Activated CD8-positive, alpha-beta memory T cell treated with anti-CD3 and anti-CD28 coated beads, Interleukin-2, amount 50 U/mL, for 4 hours (primary cell): ENCODE measurements around the gene EHD1.
A peak's percentile ranks its signal among the peaks of the same experiment; 100 is the strongest.
"Not testable (repeated sequence)": the region's sequence is repeated elsewhere in the genome, so short reads cannot be mapped to it uniquely, and the experiment has no call there.

ENCODE experiments used
- DNase-seq: peaks from one replicate; pipeline ENCODE4 v3.0.0-alpha.2; 2020

EHD1 gene

DNA sequence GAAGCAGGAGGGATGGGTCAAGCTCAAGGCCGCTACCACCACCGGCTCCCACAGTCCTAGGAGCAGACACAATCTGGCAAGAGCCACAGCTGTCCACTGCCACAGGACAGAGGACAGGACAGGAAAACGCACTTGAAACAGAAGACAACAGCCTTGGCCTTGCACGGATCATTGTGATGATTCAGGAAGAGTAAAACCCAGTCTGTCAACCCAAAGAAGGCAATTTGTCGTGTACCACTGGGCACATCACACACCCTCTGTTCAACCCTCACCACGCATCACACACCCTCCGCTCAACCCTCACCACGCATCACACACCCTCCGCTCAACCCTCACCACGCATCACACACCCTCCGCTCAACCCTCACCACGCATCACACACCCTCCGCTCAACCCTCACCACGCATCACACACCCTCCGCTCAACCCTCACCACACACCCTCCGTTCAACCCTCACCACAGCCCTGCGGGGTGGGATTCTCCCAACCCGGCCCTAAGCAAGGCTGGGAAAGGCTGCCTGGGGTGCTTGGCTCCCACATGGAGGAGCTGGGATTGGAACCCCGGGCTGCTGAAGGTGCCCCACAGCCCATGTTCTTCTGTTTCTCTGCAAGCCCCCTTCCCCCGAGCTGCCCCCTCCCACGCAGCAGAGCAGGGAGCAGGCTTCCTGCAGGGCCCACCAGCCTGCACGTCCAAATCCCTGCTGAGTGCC is 22.7 kb downstream of the EHD1 start:
- no peak for DNase-seq

DNA sequence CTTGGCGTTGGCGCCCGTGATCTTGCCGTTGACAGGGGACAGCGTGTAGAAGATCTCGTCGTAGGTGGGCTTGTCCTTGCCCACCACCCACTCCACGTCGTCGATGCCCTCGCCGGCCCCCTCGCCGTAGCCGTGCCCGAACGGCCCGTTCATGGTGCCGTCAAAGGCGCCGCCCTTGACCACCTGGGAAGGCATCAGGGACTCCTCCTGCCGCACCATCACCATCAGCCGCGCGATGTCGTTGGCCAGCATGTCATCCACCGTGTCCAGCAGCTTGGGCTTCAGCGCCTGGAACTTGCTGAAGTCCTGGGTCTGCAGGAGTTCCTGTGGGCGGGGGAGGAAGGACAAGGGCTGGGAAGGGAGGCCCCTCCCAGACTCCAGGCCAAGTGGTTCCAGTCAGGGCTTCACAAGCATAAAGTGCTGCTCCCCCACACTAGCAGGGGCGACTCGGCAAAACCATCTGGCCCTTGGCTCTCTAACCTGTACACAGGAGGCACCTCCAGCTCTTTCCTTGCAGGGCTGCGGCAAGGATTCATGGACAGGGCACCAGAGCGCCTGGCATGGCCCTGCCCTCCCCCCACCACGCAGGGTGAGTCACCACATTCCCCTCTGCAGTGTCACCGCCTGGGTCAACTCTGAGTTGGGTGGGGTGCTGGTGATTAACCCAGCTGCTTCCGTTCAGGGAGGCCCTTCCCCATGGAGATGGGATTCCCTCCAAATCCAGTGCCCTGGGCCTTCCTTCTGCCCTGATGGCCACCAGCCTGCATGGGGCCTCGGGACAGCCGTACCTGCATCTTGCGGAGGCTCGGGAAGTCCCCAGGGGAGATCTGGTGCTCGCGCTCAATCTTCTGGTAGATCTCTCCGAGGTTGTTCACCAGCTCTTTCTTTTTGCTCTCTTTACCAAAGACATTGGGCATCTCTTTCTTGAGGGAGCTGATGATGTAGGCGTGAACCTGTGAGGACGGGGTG is 23.6 kb downstream of the EHD1 start:
- peak; percentile 73 for DNase-seq

DNA sequence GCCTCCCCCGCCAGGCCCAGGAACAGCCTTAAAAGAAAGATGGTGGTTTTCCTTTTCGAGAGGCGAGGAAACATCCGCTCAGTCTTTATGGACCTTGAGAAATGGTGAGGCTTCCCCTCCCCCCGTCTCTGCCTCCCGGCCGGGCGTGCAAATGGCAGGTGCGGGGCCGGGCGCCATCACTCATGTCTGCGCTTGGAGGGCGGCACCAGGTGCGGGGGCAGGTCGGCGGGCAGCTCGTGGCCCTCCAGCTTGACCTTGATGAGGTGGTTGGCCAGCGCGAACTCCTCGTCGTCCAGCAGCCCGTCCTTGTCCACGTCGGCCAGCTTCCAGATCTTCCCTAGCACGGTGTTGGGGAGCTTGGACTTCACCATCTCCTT is 24.3 kb downstream of the EHD1 start:
- DNase-seq, result no peak

DNA sequence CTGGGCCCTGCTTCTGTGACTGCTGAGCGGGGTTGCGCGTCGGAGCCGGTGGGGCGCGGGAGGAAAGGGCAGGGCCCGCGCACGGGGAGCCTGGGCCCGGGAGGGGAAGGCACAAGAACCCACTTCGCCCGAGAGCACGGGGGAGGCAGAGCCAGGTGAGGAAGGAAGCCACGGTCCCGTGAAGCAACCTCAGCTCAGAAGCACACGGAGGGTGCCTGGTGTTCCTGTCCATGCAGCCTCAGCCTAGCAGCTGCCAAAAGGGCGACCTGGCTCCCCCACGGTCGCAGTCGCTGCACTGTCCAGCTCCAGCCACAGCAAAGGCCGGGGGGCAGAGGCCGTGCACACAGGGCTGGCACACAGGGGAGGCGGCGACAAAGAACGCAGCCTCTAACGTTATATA is 24.7 kb downstream of the EHD1 start:
- DNase-seq, result no peak

DNA sequence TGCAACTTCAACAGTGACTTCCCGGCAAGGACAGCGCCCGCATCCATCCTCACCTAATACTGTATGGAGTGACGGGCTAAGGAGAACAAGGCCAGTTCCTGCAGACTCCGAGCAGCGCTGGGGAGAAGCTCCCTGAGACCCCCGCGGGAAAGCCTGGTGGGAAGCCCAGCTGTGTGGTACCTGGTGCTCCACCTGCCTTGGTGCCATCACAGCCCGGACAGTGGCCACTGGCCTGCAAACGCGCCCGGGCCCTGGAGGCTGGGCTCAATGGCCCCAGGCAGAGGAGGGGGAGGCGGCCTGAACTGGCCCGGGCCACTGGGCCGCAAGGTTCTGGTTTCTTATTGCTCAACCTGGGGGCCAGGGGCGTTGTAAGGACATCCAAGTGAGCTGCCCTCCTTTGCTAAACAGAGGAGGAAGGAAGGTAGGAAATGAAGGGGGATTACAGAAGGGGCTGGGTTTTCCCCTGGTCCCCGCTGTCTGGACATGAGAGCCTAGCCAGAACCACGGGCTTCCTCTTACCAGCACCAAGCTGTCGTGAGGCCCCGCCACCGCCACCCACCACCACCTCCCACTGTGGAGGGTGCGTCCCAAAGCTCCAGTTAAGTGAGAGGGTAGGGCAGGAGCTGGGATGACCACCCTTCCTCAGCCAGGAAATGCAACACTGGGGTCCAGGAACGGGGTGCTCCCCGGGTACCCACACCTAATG is 25.5 kb downstream of the EHD1 start:
- DNase-seq, result no peak

DNA sequence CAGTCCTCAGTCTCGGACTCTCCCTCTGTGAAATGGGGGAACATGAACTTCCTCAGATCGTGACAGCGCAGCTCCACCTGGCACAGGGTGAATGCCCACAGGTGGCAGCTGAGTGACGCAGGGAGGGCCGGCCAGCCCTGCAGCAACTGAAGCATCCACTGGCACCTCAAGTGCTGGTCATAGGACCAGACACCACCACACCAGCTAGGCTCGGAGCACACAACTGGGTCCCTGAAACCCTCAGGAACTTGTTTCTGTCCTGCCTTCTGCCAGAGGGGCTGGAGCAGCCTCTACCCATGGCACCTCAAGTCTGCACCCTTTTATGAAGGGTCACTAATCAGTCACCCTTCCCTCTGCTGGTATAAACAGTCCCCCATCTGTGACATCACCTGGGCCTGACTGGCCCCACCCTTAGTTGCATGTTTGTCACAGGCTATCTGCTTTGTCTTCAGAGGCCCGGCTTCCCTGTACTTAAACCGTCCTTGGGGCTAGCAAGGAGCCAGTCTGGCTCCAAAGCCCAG is 26.5 kb downstream of the EHD1 start:
- DNase-seq, result no peak

DNA sequence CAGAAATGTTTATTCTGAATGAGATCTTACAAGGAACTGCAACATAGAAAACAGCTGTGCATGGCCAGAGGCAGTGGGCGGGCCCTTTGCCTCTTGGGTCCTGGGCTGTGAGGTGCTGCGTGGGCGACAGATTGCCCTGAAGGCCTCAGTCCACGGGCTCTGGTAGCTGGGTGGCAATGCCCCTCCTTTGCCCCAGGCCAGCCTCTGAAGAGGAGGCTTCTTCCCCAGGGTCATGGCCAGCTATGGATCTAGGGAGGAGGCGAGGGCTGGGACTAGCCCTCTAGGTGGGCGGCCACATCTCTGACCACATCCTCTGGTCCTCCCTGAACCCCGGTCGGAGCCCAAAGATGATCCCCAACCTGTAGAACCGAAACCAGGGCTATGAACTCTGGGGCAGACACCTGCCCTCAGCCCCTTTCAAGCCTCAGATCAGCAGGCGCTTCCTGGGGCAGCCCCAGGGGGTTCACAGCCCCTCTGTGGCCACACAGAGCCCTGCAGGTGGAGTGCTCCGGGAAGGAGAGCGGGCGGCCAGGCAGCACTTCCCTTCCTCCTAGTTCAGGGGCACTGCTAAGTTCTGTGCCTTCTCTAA is 27.3 kb downstream of the EHD1 start:
- DNase-seq, result peak; percentile 55

DNA sequence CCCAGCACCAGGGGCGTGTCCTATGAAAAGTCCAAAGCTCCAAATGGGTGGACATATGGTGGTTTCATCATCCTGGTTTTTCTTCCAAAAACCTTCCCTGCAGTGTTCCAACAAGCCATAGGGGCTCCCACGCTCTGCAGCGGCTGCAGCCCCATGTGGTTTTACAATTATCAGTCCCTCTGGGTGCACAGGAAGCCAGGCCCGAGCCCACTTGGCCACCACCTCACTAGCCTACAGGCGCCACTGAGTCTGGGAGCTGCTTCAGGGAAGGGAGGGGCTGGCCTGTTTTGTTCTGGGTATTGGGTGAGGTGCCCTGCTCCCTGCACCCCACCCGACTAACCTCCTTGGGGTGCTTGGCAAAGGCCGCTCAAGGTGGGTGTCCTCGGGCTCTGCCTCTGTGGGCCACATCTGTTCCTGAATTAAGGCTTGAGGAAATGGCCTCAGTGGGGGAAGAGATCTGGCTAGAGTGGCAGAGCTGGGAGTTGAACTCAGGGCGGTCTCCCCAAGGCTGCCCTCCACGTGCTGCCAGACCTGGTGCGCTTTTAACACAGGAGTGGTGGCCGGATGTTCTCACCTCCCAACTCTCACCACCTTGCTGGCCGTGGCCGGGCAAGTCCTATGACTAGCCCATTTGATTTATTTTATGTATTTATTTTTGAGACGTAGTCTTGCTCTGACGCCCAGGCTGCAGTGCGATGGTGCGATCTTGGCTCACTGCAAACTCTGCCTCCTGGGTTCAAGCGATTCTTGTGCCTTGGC is 28.6 kb downstream of the EHD1 start:
- no peak for DNase-seq

DNA sequence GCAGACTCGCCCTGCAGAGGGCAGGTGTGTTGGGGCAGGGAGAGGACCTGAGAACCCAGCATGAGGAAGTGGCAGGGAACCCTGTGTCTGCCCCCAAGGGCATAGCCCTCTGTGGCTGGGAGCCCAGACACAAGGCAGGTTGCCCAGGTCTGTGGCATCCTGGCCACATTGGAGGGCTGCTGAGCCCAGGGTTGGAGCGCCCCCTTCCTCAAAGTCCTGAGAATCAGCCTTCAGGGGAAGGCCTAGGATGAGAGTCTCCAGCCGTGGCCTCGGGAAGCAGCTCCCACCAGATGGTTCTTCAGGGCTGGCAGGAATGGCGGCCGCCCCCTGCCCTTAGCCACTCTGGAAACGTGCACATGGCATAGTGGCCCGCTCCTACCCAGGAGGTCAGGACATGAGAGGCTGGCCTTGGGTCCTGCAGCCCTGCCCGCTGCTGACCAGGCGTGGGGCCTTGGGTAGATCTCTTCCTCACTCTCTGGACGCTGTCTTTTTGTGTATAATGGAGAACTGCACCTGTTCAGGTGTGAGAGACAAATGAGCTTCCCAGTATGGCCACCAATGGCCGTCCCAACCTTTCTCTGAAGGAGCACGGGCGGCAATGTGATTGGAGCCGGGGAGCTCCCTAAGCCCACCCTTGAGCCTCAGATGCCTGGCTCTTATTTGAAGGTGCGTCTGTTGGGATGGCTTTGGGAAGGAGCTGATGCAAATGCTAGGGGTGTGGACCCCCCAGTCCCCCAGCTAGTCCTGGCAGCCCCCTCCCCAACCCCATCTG is 29.4 kb downstream of the EHD1 start:
- DNase-seq, result peak; percentile 37

DNA sequence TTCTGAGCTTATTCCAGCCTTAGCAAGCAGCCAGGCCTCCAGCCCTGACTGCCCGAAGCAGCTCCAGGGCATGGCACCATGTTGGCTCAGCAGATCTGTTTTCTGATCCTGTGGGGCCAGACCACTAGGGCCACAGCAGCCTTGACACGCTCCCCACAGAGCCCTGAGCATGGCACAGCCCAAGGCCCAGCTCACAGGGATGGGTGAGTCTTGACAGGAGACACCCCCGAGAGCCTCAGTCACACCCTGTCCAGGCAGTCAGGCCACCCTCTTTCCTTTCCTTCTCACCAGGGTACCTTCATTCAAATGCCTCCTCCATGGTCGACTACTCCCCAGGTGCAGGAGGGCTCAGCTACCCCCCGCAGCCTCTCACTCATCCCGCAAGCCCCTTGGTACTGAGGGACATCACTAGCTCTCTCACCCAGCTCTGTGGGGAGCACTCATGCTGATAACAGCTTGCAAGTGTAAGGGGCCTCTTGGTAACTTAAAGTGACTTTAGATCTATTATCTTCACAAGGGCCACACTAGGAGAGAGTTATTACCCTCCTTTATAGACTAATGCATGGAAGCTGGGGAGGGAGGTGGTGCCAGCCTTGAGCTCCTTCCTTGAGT is 30.1 kb downstream of the EHD1 start:
- no peak for DNase-seq

DNA sequence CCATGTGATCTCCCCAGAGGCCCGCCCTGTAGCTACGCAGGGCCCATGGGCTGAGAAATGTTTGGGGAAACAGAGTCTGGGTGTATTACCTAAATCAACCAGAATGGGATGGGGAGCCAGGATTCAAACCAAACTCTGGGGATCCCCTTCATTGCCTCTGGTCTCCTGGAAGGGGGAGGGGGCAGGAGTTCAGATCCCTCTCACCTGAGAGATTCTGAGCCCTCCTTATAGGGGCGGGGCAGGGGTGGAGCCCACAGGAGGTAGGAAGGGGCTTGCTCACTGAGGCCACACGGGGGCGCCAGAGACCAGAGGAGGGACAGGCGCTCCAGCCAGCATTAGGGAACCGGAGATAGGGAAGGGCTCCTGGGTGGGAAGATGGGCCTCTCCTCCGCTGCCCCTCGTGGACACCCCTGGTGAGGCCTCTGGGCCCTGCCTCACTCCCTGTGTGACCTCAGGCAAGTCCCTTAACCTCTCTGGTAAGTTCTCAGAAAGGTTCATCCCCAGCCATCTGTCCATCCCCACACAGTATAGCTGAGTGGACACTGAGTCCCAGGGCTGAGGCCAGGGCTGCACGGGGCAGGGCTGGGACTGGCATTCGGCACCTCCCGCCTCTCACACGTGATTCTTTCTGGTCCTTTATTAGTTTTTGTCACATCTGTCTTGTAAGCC is 31.3 kb downstream of the EHD1 start:
- DNase-seq, result peak; percentile 95

DNA sequence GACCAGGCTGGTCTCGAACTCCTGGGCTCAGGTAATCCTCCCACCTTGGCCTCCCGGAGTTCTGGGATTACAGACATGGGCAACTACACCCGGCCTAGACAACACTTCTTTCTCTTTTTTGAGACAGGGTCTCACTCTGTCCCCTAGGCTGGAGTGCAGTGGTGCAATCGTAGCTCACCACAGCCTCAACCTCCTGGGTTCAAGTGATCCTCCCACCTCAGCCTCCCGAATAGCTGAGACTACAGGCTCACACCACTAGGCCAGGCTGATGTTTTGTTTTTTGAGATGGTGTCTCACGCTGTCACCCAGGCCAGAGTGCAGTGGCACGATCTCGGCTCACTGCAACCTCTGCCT is 32.7 kb downstream of the EHD1 start:
- not testable (repeated sequence) for DNase-seq

DNA sequence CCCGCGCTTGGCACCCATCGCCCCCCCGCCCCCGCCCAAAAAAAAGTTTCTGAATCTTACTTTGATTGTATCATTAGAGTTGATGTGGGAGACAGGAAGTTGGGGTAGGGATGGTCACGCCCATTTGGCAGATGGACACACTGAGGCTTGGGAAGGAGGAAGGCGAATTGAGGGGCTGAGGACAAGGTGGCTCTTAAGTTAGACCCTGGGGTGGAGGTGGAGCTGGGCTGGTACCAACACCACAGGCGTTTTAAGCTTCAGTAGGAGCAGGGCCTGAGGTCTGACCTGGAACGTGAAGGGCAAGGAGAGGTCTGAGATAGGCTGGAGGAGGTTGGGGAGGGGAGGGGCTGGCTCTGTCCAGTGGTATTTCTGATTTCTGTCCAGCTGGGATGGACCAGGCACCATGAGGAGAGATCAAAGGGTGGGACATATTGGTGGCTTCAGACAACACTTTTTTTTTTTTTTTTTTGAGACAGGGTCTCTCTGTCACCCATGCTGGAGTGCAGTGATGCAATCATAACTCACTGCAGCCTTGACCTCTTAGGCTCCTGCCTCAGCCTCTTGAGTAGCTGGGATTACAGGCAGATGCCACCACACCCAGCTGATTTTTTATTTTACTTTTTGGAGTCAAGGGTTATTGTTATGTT is 33.2 kb downstream of the EHD1 start:
- DNase-seq, result no peak

DNA sequence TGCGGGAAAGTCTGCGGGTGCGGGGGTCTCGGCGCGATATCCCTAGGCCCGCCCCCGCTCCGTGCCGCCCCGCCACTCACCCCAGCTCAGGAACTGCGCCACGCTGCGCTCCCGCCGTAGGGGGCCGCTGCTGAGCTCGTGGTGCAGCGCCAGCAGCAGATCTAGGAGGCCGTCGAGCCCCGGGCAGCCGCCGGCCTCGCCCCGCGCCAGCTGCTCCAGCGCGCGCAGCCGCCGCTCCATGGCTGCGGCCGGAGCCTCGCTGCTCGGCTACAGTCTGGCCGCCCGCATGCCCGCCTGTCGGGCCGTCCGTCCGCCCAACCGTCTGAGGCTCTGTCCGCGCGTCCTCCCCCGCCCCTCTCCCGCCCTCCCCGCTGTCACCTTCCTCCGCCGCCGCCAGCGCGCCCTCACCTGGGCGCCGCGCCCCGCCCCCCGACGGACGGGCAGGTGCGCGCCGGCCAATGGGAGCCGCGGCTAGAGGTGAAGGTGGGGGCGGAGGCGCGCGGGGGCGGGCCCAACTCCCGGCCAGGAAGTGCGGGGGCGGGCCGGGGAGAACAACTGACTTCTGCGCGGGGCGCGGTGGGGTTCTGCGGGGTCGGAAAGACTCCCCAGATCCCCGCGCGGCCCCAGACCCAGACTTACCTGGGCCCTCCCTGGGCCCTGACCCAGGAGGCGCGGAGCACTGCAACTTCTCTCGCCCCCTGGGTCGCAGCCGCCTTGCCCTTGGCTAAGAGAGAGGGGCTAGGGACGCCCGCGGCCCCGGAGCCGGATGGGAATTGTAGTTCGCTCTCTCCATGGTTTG is 33.9 kb downstream of the EHD1 start, which contains the start of gene CDC42BPG:
Gene CDC42BPG (minus strand): TSS at position 324 of the 799 bp plus-strand sequence. CDS start 84 bp downstream, at position 240.
- peak; percentile 71 for DNase-seq

DNA sequence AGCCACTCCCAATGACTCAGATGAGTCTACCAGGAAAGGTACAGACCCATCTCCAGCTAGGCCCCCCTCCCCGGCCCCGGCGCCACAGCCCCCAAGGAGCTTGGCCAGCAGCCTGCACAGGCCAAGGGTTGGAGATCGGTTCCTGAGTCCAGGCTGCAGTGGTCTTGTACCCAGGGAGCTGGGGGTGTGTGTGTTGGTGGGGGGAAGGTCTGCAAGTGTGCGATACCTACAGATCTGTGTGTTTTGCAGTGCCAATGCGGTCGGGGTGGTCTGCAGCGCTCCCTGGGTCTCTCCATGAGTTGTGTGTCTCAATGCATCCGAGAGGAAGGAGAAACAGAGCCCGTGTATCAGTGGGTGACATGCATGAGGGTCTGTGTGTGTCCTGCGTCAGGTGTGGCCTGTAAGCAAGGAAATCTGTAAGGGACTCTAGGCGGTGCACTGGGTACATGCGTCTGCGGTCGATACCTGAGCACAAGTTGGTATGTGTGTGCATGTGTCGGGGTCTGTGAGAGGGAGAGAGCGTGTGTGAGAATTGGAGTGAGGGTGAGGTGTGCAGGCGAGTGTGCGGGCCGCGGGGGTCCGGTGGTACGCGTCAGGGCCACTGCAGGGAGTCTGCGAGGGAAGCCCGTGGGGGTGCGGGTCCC is 34.6 kb downstream of the EHD1 start:
- no peak for DNase-seq

DNA sequence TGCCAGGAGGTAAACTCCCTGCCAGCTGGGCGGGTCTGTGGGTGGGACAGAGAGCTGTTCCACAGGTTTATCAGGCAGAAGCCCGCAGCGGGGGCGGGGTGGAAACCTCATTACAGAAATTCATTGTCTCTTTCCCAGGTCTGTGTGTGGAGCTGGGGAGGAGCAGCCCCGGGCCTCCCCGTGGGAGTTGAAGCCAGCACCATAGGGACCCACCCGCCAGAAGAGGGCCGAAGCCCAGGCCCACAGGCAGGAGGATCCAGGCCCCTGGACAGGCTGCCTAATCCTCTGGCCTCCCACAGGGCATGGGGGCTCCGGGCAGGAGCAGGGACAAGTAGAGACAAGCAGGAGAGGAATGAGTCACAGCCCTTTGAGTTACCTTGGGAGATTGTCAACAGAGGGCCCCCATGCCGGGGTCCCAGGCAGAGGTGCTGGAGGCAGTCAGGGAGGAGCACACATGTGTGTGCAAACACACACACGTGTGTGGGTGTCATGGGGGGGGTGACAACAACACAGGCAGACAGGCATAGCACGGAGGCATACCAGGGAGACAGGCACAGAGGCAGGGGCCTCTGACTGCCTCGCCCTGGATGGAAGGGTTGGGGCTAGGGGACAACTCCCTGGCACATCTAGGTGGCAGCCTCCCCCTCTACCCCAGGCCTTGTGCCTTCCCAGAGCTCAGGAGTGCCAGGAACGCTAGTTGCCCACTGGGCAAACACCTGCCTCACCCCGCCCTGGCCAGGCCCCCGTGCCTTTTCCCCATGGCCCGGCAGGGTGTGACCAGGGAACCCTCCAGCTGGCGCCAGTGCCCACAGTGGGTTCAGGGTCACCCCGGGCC is 35.4 kb downstream of the EHD1 start:
- DNase-seq, result no peak

DNA sequence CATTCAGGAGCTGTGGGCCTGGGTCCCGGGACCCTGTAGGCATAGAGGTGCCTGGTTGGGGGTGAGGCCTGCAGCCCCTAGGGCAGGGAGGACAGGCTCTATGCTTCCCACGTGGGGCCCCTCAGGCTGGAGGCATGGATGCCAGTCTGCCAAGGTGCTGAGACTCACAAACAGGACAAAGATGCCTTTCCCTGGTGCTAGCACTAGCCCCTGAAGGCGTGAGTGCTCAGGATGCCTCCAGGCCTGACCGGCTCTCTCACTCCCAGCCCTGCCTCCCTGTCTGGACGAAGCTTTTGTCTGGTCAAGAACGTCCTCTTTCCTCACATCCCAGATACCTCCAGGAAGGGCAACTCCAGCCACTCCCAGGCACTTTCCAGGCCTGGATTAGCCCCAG is 36.1 kb downstream of the EHD1 start:
- no peak for DNase-seq
